ENCODE results near the gene NDUFS6.

NDUFS6 gene

DNA sequence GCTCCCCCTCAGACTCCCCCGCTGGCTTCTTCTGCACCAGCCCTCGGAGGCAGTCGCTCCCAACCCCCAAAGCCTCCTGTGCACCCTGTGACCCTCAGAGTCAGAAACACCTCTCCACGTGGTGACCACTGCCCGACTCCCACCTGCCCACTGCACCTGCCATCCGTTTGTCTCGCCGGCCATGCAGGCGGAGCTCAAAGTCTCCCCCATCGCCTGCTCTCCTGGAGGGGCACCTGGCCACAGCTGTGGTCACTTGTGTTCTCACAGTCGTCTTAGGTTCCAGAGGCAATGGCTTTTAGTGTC is 39.8 kb upstream of the NDUFS6 start:
- Mint-ChIP-seq H3K4me3 (no peak overlapping the region), H3K4me1 (ENCODE audit: low read depth in 2 of 2) (no peaks in the 10 kb centered on the region), H3K36me3 (ENCODE audit: insufficient read depth) (no peaks in the 10 kb centered on the region), H3K9me3 (peaks cover 0 to 3% of the 10 kb centered on the region in 2 donors), H3K27ac (no peak overlapping the region), H3K27me3 (peaks cover 39 to 71% of the 10 kb centered on the region in 2 donors)
- ATAC-seq (replicated peaks) (no peak), DNase-seq (no peak)

DNA sequence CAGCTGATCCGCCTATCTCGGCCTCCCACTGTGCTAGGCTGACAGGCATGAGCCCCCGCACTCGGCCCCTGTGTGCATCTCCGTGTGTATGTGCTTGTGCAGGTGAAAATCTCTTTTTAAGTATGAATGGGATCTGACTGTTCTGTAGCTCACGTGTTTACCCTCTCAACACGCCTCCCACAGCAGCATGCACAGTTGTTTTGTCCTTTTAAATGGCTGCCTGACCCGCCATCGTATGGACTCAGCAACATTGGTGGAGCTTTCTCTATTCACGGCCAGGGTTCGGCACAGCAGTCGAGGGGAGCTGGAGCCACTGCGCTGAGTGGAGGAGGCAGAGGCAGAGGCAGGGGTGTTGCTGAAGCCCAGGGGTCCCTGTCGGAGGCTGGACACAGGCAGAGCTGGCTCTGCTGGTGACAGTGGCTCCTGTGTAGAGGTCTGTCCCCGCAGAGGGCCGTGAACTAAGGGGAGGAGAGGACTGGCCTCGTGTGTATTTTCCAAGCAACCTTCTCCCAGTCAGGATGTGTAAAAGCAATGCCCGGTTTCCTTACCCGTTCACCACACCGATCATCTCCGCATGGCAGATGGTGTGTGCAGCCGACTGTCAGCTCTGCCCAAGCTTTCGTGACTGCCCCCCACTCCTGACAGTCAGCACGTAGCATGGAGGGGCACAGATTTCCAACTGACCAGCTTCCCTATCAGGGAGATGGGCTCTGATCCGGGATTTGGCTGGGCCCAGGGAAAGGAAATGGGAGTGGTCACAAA is 38.9 kb upstream of the NDUFS6 start:
- H3K9me3 Mint-ChIP-seq, result peaks cover 0 to 3% of the 10 kb centered on the region in 2 donors
- ATAC-seq (replicated peaks), result no peak
- no peak overlapping the region for H3K27ac Mint-ChIP-seq
- H3K4me3 Mint-ChIP-seq, result no peak overlapping the region
- no peaks in the 10 kb centered on the region for H3K4me1 Mint-ChIP-seq (ENCODE audit: low read depth in 2 of 2)
- DNase-seq, result no peak
- H3K27me3 Mint-ChIP-seq, result peaks cover 39 to 66% of the 10 kb centered on the region in 2 donors
- H3K36me3 Mint-ChIP-seq (ENCODE audit: insufficient read depth), result no peaks in the 10 kb centered on the region

GRCh38 chr5:1762883-1763547 is 38.2 kb upstream of the NDUFS6 start:
- Mint-ChIP-seq H3K9me3 (peaks cover 0 to 3% of the 10 kb centered on the region in 2 donors), H3K4me3 (no peak overlapping the region), H3K4me1 (ENCODE audit: low read depth in 2 of 2) (no peaks in the 10 kb centered on the region), H3K27ac (no peak overlapping the region), H3K27me3 (peaks cover 39 to 66% of the 10 kb centered on the region in 2 donors), H3K36me3 (ENCODE audit: insufficient read depth) (peaks cover 2% of the 10 kb centered on the region)
- ATAC-seq (replicated peaks), result no peak
- DNase-seq, result no peak

- ATAC-seq (replicated peaks), result no peak
- Mint-ChIP-seq H3K4me3 (no peak overlapping the region), H3K36me3 (ENCODE audit: insufficient read depth) (peaks cover 3% of the 10 kb centered on the region), H3K4me1 (ENCODE audit: low read depth in 2 of 2) (no peaks in the 10 kb centered on the region), H3K27me3 (peaks cover 33 to 62% of the 10 kb centered on the region in 2 donors), H3K9me3 (peaks cover 0 to 2% of the 10 kb centered on the region in 2 donors), H3K27ac (no peak overlapping the region)
- DNase-seq, result peak; percentile 14 to 23 (median 20)
These were observed 37.7 kb upstream of the NDUFS6 start for GRCh38 chr5:1763548-1763911.

- H3K27me3 Mint-ChIP-seq, result peaks cover 31 to 61% of the 10 kb centered on the region in 2 donors
- H3K27ac Mint-ChIP-seq, result no peak overlapping the region
- no peak for DNase-seq
- no peak for ATAC-seq (replicated peaks)
- H3K9me3 Mint-ChIP-seq, result no peaks in the 10 kb centered on the region
- H3K4me1 Mint-ChIP-seq (ENCODE audit: low read depth in 2 of 2), result no peaks in the 10 kb centered on the region
- peaks cover 3% of the 10 kb centered on the region for H3K36me3 Mint-ChIP-seq (ENCODE audit: insufficient read depth)
- no peak overlapping the region for H3K4me3 Mint-ChIP-seq
These were observed 37.1 kb upstream of the NDUFS6 start for GRCh38 chr5:1763960-1764605.

- DNase-seq (no peak), ATAC-seq (replicated peaks) (no peak)
- no peaks in the 10 kb centered on the region for H3K4me1 Mint-ChIP-seq (ENCODE audit: low read depth in 2 of 2)
- no peaks in the 10 kb centered on the region for H3K9me3 Mint-ChIP-seq
- H3K27ac Mint-ChIP-seq, result no peak overlapping the region
- H3K4me3 Mint-ChIP-seq, result no peak overlapping the region
- H3K27me3 Mint-ChIP-seq, result peaks cover 31 to 61% of the 10 kb centered on the region in 2 donors
- peaks cover 3% of the 10 kb centered on the region for H3K36me3 Mint-ChIP-seq (ENCODE audit: insufficient read depth)
These were observed 36.6 kb upstream of the NDUFS6 start for GRCh38 chr5:1764606-1764960.

DNA sequence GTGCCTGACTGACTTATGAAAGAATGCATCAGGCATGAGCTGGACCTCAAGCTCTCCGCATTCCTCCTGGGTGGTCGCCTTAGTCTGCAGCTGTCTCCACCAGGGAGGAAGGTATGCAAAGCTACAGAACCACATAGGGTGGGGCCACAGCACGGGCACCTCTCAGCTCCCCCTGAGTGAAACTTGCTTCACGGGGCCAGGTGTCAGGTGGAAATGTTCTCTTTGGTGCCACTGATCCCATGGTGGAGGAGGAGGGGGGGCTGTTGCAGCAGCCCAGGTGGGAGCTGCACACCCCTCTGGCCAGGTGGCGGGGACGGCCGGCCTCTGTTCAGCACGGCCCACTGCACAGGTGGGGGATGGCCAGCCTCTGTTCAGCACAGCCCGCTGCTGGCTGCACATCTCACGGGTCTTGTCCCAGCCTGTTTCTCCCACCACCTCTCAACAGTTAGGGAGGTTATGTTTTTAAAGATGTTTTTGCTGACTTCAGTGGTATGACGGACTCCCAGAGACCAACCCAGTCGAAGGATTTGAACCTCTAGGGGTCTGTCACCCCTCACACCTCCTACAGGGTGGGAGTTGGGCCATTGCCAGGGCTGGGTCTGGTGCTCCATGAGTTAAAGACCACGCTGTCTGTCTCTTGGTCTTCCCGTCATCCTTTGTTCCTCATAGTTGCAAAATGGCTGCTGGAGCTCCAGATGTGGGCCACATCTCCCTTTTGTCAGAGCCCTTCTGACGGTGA is 35.9 kb upstream of the NDUFS6 start:
- H3K4me1 Mint-ChIP-seq (ENCODE audit: low read depth in 2 of 2), result no peaks in the 10 kb centered on the region
- ATAC-seq (replicated peaks) (no peak), DNase-seq (no peak)
- no peaks in the 10 kb centered on the region for H3K9me3 Mint-ChIP-seq
- H3K27me3 Mint-ChIP-seq, result peaks cover 31 to 61% of the 10 kb centered on the region in 2 donors
- H3K36me3 Mint-ChIP-seq (ENCODE audit: insufficient read depth), result peaks cover 3% of the 10 kb centered on the region
- H3K4me3 Mint-ChIP-seq, result no peak overlapping the region
- no peak overlapping the region for H3K27ac Mint-ChIP-seq

- Mint-ChIP-seq H3K4me1 (ENCODE audit: low read depth in 2 of 2) (no peaks in the 10 kb centered on the region), H3K27me3 (peaks cover 34 to 66% of the 10 kb centered on the region in 2 donors), H3K36me3 (ENCODE audit: insufficient read depth) (peaks cover 3% of the 10 kb centered on the region), H3K27ac (no peak overlapping the region), H3K9me3 (no peaks in the 10 kb centered on the region), H3K4me3 (no peak overlapping the region)
- DNase-seq, result no peak
- ATAC-seq (replicated peaks), result no peak
These were observed 35.3 kb upstream of the NDUFS6 start for GRCh38 chr5:1765880-1766235.

GRCh38 chr5:1767524-1768282 is 33.5 kb upstream of the NDUFS6 start:
- H3K27me3 Mint-ChIP-seq, result peaks cover 27 to 63% of the 10 kb centered on the region in 2 donors
- H3K36me3 Mint-ChIP-seq (ENCODE audit: insufficient read depth), result peaks cover 7% of the 10 kb centered on the region
- no peaks in the 10 kb centered on the region for H3K9me3 Mint-ChIP-seq
- no peak overlapping the region for H3K27ac Mint-ChIP-seq
- no peak overlapping the region for H3K4me3 Mint-ChIP-seq
- no peaks in the 10 kb centered on the region for H3K4me1 Mint-ChIP-seq (ENCODE audit: low read depth in 2 of 2)
- no peak for ATAC-seq (replicated peaks)
- no peak for DNase-seq

DNA sequence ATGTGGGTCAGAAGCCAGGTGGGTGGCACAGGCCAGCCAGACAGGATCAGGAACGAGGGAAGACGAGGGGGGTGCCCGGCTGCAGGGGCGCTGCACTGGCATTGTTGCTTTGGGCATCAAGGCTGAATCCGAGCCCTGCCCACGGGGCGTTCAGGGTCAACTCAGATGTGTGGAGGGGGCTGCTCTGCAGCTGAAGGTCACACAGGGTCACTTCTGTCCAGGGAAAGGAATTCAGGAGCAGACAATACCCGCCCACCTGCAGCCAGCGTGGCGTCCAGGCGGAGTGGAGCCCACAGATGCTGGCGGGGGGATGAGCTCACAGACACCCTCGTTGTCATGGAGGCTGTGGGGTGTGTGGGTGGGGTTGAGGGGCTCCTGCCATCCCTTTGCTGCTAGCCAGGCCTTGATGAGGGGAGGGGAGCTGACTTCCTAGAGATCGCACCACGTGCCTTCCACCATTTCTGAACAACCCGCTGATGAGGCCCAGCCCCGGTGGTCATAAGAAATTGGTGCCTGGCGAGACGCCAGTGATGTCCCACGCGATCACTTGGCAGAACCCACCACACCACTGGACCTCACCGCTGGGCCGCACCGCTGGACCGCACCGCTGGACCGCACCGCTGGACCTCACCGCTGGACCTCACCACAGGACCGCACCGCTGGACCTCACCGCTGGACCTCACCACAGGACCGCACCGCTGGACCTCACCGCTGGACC is 32.8 kb upstream of the NDUFS6 start:
- ATAC-seq (replicated peaks) (no peak), DNase-seq (no peak)
- H3K27me3 Mint-ChIP-seq, result peaks cover 22 to 55% of the 10 kb centered on the region in 2 donors
- peaks cover 7% of the 10 kb centered on the region for H3K36me3 Mint-ChIP-seq (ENCODE audit: insufficient read depth)
- no peaks in the 10 kb centered on the region for H3K9me3 Mint-ChIP-seq
- no peak overlapping the region for H3K4me3 Mint-ChIP-seq
- no peak overlapping the region for H3K27ac Mint-ChIP-seq
- no peaks in the 10 kb centered on the region for H3K4me1 Mint-ChIP-seq (ENCODE audit: low read depth in 2 of 2)

GRCh38 chr5:1769017-1769640 is 32.1 kb upstream of the NDUFS6 start:
- no peak for ATAC-seq (replicated peaks)
- Mint-ChIP-seq H3K27me3 (peaks cover 15 to 48% of the 10 kb centered on the region in 2 donors), H3K4me3 (no peak overlapping the region), H3K36me3 (ENCODE audit: insufficient read depth) (peaks cover 7% of the 10 kb centered on the region), H3K27ac (no peak overlapping the region), H3K4me1 (ENCODE audit: low read depth in 2 of 2) (no peaks in the 10 kb centered on the region), H3K9me3 (no peaks in the 10 kb centered on the region)
- DNase-seq, result no peak

GRCh38 chr5:1769752-1770442 is 31.3 kb upstream of the NDUFS6 start:
- Mint-ChIP-seq H3K27ac (no peak overlapping the region), H3K4me1 (ENCODE audit: low read depth in 2 of 2) (no peaks in the 10 kb centered on the region), H3K4me3 (no peak overlapping the region), H3K9me3 (no peaks in the 10 kb centered on the region), H3K36me3 (ENCODE audit: insufficient read depth) (peaks cover 7% of the 10 kb centered on the region), H3K27me3 (peaks cover 9 to 41% of the 10 kb centered on the region in 2 donors)
- no peak for DNase-seq
- no peak for ATAC-seq (replicated peaks)

Measured in effector memory CD8-positive, alpha-beta T cell (primary cell).